Measurements from ENCODE around the gene WNT5A. TPM values are rescaled to one million over a fixed set of nuclear protein-coding genes. Genes with fewer than 3 reads are reported as not detected.

WNT5A gene
- total RNA-seq, 4 donors from 2014 or later, result 8.7 to 16.1 (median 10.8) TPM

- intact Hi-C loops (cut with DNase I; ENCODE audit: low total_unique reads), result loop anchor here (5.0 kb wide), 1 partner anchor 628 kb away; no protein-coding TSS in a partner anchor
- TF ChIP-seq POLR2A (IDR thresholded peaks at IDR 0.05) (no peak), CTCF (IDR thresholded peaks at IDR 0.05) (no peak)
- WGBS, 2 donors, result 83 to 84% methylated on average over 2 of the region's 2 CpGs
- H3K4me3 ChIP-seq (ENCODE audit: low read depth, poor library complexity, severe bottlenecking), result no peak overlapping the region
- no peak for DNase-seq (ENCODE audit: low spot score in 2 of 2)
Observed at GRCh38 chr3:55494976-55495375, 7.9 kb upstream of the WNT5A start.

GRCh38 chr3:55492976-55493375 is 5.9 kb upstream of the WNT5A start:
- WGBS, 2 donors, result 84 to 88% methylated on average over 5 of the region's 5 CpGs
- intact Hi-C loops (cut with DNase I; ENCODE audit: low total_unique reads), result loop anchor here (5.0 kb wide), 1 partner anchor 626 kb away; no protein-coding TSS in a partner anchor
- no peak overlapping the region for H3K4me3 ChIP-seq (ENCODE audit: low read depth, poor library complexity, severe bottlenecking)
- TF ChIP-seq POLR2A (IDR thresholded peaks at IDR 0.05) (no peak), CTCF (IDR thresholded peaks at IDR 0.05) (no peak)
- no peak for DNase-seq (ENCODE audit: low spot score in 2 of 2)

DNA sequence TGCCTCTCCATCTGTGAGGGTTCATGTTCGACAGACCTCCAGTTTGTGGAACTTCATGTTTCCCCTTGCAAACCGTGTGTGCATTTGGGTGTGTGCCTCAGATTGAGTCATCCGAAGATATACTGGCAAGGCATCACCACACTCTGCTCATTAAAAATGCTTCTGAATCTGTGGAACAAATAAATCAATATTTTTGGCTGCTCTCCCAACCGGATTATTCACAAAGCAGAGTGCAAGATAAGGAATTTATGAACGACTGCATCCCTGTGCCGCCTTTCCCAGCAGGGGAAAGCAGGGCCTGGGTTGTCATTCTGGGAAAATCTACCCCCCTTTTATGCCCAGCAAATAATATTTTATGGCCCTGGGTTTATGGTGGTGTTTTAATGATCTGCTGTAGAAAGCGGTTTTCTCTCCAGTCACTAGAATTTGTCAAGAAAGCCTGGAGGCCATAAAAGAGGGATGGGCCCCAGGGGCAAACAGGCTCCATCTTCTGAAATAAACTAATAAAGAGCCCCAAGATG is 4.2 kb upstream of the WNT5A start:
- no peak for DNase-seq (ENCODE audit: low spot score in 2 of 2)
- 25% methylated on average over 7 of the region's 7 CpGs for WGBS, 2 donors
- intact Hi-C loops (cut with DNase I; ENCODE audit: low total_unique reads), result loop anchor here (5.0 kb wide), 1 partner anchor 624 kb away; no protein-coding TSS in a partner anchor
- H3K4me3 ChIP-seq (ENCODE audit: low read depth, poor library complexity, severe bottlenecking), result no peak overlapping the region
- TF ChIP-seq POLR2A (IDR thresholded peaks at IDR 0.05), result no peak
- no peak for TF ChIP-seq CTCF (IDR thresholded peaks at IDR 0.05)

DNA sequence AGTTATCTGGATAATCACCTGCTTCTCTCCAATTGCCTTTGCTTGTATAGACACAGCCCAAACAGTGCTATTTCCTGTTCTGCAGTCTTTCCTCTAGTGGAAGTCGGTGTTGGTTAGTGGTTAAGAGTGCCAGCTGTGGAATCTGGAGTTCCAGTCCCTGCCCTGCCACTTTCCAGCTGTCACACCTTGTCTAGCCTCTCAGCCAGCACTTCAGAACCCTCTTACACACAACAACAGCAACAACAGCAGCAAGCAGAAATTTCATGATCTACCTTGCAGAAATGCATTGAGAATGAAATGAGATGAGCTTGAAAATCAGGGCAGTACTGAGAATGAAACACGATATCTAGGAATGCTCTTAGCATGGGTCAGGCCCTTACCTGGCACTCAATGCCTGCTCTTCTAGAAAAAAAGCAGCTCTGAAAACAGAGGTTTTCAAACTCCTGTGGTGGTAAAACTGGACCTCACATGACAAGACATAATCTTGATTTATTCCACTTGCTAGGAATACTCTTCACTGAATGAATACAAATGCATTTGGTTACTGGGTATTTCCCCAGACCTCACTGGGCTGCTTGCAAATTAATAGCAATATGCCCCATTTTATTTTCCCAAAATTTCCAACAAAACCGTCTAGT is 3.3 kb upstream of the WNT5A start:
- TF ChIP-seq POLR2A (IDR thresholded peaks at IDR 0.05), result no peak
- no peak for TF ChIP-seq CTCF (IDR thresholded peaks at IDR 0.05)
- intact Hi-C loops (cut with DNase I; ENCODE audit: low total_unique reads), result loop anchor here (5.0 kb wide), 1 partner anchor 623 kb away; no protein-coding TSS in a partner anchor
- no peak overlapping the region for H3K4me3 ChIP-seq (ENCODE audit: low read depth, poor library complexity, severe bottlenecking)
- 34 to 44% methylated on average over 3 of the region's 3 CpGs for WGBS, 2 donors
- DNase-seq (ENCODE audit: low spot score in 2 of 2), result no peak

DNA sequence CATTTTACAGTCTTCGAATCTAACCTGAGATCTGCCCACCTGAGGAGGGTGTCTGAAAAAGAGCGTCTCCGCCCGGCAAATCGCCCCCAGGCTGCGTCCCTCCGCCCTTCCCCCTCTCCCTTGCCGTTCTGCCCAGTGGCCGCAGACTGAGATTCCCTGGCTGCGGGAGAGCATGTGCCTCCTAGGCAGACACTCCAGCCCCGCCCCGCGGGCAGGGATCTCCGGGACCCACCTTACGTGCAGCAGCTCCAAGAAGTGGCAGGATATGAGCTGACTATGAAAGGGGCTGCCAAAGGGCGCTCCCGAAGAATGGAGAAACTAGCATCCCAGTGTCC is 2.7 kb upstream of the WNT5A start:
- 18 to 22% methylated on average over 16 to 17 of the region's 17 CpGs for WGBS, 2 donors
- no peak for DNase-seq (ENCODE audit: low spot score in 2 of 2)
- TF ChIP-seq POLR2A (IDR thresholded peaks at IDR 0.05) (no peak), CTCF (IDR thresholded peaks at IDR 0.05) (no peak)
- intact Hi-C loops (cut with DNase I; ENCODE audit: low total_unique reads), result loop anchor here (5.0 kb wide), 1 partner anchor 622 kb away; no protein-coding TSS in a partner anchor
- H3K4me3 ChIP-seq (ENCODE audit: low read depth, poor library complexity, severe bottlenecking), result no peak overlapping the region

All from lower leg skin (tissue), 4 donors.